Urinary bladder (tissue), 4 donors: ENCODE data around the gene SVEP1. TPM values are rescaled to one million over a fixed set of nuclear protein-coding genes. Genes with fewer than 3 reads are reported as not detected.
A peak's percentile ranks its signal among the peaks of the same experiment; 100 is the strongest.
"Not testable (repeated sequence)": the region's sequence is repeated elsewhere in the genome, so short reads cannot be mapped to it uniquely, and the experiment has no call there.

Source experiments
- DNase-seq: peaks from one replicate; pipeline ENCODE4 v3.0.0-alpha.2; 2015; ENCODE audit errors: extremely low spot score
- H3K27ac ChIP-seq: one replicate; pipeline ENCODE4 v1.5.1; 2013; ENCODE audit warnings: low read depth, mild to moderate bottlenecking, moderate library complexity
- H3K36me3 ChIP-seq: one replicate; pipeline ENCODE4 v1.6.1; 2013; ENCODE audit warnings: mild to moderate bottlenecking, moderate library complexity; ENCODE audit not compliant: insufficient read depth
- H3K4me1 ChIP-seq: one replicate; pipeline ENCODE4 v1.6.1; 2013; ENCODE audit warnings: mild to moderate bottlenecking, moderate library complexity; ENCODE audit not compliant: insufficient read depth
- H3K4me3 ChIP-seq: one replicate; pipeline ENCODE4 v1.5.1; 2013; ENCODE audit warnings: low read depth, low read length
- WGBS: extraction: QIAGEN DNeasy Blood & Tissue Kit; methylation state at CpG from one replicate; pipeline ENCODE4 v1.1.7; 2013; 5-methylcytosine and 5-hydroxymethylcytosine counted together
- polyA plus RNA-seq: library from polyadenylated mRNA; stranded (reverse); fragments of 200-250 nt; gene quantifications from one replicate; pipeline ENCODE4 v1.2.3, GENCODE V29; 2013
- total RNA-seq: library from RNA; depleted of rRNA; stranded (reverse); fragments of >200 nt; gene quantifications from one replicate; pipeline ENCODE4 v1.2.3, GENCODE V29; 2014
- donor health status: healthy with polysubstance abuse.
- donor health status: healthy.

The SVEP1 gene
- total and polyA plus RNA-seq, 2 donors, result 7.7 to 80.5 TPM

DNA sequence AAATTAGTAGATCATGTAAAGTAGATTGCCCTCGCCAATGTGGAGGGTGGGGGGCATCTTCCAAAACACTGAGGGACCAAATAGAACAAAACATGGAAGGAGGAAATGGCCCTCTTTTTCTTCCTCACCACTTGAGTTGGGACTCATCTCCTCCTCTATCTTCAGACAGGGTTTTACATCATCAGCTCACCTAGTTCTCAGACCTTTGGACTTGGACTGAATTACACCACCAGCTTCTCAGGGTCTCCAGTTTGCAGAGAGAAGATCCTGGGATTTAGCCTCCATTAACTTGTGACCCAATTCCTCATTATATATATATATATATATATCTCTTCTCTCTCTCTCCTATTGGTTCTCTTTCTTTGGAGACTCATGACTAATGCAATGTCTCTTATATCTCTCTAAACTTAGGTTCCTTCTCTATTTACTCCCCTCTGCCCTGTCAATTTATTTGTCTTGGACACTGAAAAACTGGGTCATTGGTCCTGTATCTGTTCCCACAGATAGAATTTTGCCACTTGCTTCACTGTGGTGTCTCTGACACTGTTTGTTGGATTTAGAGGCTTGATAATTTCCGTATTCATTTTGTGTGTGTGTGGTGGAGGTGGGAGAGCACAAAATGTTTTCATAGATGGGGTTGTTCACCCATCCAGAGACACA is 187.6 kb downstream of the SVEP1 start:
- Histone ChIP-seq H3K27ac (no peak overlapping the region), H3K4me1 (no peaks in the 10 kb centered on the region), H3K36me3 (no peaks in the 10 kb centered on the region), H3K4me3 (no peak overlapping the region)
- no peak for DNase-seq
- 46% methylated on average over 2 of the region's 2 CpGs for WGBS

DNA sequence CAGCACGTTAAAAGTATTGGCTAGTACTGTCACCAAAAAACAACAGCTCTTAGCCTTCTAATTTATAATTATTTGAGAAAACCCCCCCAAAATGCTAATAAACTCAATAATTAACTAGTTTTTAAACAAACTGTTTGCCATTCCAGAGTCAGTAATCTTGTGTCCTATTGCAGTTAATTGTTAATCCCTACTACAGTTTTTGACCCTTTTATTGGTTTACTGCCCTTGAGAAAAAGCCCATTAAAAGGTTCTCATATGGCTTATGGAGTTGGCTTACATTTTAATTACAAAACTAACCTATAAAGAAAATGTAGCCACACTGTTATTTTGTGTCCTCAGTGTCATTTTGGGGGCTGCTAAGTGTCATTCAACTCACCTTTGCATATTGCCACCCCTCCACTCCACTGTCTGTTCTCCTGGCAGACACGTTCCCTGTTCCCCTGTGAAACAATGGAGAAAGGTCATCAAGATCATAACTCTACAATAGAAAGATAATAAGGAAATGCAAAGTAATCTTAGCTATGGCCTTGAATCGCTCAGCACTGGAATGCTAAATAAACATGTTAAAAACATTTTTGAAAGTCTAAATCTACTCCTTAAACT is 190.3 kb downstream of the SVEP1 start:
- Histone ChIP-seq H3K27ac (no peak overlapping the region), H3K4me1 (no peaks in the 10 kb centered on the region), H3K36me3 (no peaks in the 10 kb centered on the region), H3K4me3 (no peak overlapping the region)
- no peak for DNase-seq
- WGBS, result 85% methylated on average over 3 of the region's 3 CpGs

DNA sequence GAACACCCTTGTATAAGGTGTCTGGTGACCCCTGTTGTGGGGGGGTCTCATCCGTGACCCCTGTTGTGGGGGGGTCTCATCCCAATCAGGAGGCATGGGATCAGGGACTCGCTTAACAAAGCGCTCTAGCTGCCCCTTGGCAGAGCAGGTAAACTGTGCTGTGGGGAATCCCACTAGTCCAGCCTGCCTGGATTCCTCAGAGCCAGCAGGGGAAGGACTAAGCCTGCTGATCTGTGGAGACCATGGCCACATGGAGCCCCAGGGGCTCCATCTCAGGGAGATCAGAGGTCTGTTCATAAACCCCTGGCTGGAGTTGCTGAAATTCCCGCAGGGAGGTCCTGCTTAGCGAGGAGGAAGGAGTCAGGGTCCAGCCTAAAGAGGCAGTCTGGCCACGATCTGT is 196.1 kb downstream of the SVEP1 start:
- WGBS, result 92% methylated on average over 6 of the region's 6 CpGs
- Histone ChIP-seq H3K4me3 (no peak overlapping the region), H3K27ac (no peak overlapping the region), H3K4me1 (no peaks in the 10 kb centered on the region), H3K36me3 (no peaks in the 10 kb centered on the region)
- DNase-seq, result no peak

DNA sequence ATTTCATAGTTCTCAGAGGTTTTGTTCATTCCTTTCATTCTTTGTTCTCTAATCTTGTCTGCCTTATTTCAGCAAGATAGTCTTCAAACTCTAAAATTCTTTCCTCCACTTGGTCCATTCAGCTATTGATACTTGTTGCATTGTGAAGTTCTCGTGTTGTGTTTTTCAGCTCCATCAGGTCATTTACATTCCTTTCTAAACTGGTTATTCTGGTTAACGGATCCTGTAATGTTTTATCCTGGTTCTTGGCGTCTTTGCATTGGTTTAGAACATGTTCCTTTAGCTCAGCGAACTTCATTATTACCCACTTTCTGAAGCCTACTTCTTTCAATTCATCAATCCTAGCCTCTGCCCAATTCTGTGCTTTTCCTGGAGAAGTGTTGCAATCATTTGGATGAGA is 196.8 kb downstream of the SVEP1 start:
- 92% methylated on average over 4 of the region's 4 CpGs for WGBS
- Histone ChIP-seq H3K27ac (no peak overlapping the region), H3K36me3 (no peaks in the 10 kb centered on the region), H3K4me3 (no peak overlapping the region), H3K4me1 (no peaks in the 10 kb centered on the region)
- DNase-seq, result no peak

DNA sequence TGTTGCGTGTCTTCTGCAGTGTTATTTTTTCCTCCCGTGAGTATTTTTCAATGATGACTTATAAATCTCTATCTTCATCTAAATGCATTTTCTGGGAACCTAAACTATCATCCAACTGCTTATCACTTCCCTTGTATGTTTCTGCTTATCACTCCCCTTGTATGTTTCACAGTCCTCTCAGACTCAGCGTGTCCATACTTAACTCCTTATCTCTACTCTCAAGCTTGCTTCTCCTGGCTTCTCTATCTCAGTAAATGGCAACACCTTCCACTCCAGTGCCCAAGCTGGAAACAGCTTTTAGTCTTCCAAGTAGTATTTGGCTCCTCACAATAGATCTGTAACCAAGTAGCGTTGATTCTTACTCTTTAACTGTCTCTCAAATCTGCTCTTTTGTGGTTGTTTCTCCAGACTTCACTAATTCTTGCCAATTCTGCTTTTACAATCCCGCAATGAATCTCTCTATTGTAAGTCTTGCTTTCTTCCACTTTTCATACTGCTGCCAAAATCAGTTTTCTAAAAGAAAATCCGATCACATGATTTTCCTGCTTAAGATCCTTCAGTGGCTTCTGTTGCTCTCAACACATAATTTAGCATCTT is 208.0 kb downstream of the SVEP1 start:
- peak; percentile 35 for DNase-seq
- Histone ChIP-seq H3K4me1 (no peaks in the 10 kb centered on the region), H3K36me3 (no peaks in the 10 kb centered on the region), H3K4me3 (no peak overlapping the region), H3K27ac (no peak overlapping the region)
- 68% methylated on average over 6 of the region's 6 CpGs for WGBS

DNA sequence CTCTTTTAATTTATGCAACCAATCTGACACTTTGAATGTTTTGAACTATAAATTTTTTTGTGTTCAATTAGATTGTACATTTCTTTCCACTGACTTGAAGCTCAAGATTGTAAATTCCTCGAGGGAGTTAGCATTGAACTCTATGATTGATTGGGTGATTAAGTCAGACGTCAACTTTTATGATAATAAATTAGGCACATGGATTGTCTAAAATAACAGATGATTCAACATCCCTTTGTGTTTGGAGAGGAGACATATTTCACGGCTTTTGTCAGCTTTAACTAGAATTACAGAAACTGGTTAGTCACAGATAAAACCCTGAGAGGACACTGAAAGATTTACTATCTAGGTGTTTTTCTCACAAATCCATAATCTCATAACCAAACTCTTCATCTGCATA is 209.2 kb downstream of the SVEP1 start:
- Histone ChIP-seq H3K27ac (no peak overlapping the region), H3K4me1 (no peaks in the 10 kb centered on the region), H3K4me3 (no peak overlapping the region), H3K36me3 (no peaks in the 10 kb centered on the region)
- no peak for DNase-seq
- 35% methylated on average over 3 of the region's 3 CpGs for WGBS

DNA sequence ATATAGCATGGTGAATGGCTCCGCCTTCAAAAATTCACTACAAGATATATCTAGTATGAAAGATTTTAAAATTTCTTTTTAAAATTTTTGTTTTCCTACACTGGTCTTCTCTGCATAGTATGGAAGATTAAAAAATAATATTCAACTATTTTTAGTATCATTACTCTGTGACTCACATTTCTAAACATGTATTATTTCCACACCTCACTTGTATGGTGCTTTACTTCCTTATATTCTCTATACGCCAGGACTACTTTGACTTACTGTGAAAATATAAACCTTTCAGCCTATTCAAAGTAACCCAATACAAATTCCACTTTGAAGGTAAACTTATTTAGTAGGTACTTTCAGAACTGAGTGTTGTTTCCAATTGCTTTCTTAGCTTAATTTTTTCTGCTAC is 215.1 kb downstream of the SVEP1 start:
- no peak for DNase-seq
- Histone ChIP-seq H3K27ac (no peak overlapping the region), H3K4me3 (no peak overlapping the region), H3K4me1 (no peaks in the 10 kb centered on the region), H3K36me3 (no peaks in the 10 kb centered on the region)
- WGBS, result 92% methylated on average over 2 of the region's 2 CpGs

DNA sequence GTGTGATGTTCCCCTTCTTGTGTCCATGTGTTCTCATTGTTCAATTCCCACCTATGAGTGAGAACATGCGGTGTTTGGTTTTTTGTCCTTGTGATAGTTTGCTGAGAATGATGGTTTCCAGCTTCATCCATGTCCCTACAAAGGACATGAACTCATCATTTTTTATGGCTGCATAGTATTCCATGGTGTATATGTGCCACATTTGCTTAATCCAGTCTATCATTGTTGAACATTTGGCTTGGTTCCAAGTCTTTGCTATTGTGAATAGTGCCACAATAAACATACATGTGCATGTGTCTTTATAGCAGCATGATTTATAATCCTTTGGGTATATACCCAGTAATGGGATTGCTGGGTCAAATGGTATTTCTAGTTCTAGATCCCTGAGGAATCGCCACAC is 220.5 kb downstream of the SVEP1 start:
- 80% methylated on average over 1 of the region's 2 CpGs for WGBS
- not testable (repeated sequence) for H3K4me1 ChIP-seq, H3K27ac ChIP-seq, H3K4me3 ChIP-seq, DNase-seq, H3K36me3 ChIP-seq

DNA sequence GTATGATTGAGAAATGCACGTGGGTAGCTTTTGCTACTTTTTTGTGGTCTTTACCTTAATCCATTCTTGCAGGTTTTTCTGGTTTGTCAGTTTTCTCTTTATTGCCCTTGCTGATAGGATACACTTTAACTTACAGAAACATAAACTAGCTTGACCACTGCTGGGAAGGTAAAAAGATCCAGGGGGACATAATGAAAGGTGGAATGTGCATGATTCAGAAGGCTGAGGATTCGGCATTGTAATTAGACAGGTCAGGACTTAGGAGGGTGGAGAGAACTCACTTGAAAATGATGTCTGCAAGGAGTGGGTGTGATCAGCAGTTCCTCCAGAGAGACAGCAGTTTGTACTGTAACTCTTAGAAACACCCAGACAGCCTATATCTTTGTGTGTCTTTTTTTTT is 222.0 kb downstream of the SVEP1 start:
- Histone ChIP-seq H3K27ac (no peak overlapping the region), H3K4me3 (no peak overlapping the region), H3K36me3 (no peaks in the 10 kb centered on the region), H3K4me1 (no peaks in the 10 kb centered on the region)
- no peak for DNase-seq
- WGBS, result 71% methylated on average over 2 of the region's 2 CpGs

DNA sequence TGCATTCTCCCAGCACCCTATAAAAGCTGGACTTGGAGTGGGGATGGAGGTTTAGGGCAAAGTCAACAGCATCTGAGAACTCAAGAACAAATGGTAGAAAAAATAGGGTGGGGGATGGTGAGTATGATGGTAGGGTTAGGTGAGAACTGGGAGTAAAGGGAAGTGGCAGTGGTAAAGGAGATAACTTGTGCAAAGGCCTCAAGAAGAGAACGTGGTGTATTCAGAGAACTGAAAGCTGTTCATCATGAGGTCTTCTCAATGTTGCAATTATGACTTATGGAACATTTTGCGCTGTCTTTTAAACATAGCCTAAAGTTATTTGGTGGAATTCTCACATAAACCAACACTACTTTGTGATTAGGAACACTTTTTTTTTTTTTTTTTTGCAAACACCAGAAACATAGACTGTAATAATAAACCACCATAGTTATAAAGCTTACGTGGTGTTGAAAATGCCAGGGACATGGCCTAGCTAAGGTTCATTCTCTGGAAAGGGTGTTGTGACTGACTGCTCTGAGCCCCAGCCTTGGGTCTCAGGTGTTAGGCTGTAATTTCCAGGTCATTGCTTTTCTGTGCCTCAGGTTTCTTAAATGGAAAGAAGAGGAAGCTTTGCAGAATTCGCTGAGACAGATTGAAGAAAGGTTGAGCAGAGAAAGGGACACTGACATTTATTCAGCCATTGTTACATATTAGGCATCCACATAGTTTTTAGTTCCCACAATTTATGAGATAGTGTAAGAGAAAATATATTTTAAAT is 222.7 kb downstream of the SVEP1 start:
- DNase-seq, result no peak
- no peak overlapping the region for H3K4me3 ChIP-seq
- no peaks in the 10 kb centered on the region for H3K36me3 ChIP-seq
- H3K27ac ChIP-seq, result no peak overlapping the region
- H3K4me1 ChIP-seq, result no peaks in the 10 kb centered on the region
- 90% methylated on average over 4 of the region's 4 CpGs for WGBS

DNA sequence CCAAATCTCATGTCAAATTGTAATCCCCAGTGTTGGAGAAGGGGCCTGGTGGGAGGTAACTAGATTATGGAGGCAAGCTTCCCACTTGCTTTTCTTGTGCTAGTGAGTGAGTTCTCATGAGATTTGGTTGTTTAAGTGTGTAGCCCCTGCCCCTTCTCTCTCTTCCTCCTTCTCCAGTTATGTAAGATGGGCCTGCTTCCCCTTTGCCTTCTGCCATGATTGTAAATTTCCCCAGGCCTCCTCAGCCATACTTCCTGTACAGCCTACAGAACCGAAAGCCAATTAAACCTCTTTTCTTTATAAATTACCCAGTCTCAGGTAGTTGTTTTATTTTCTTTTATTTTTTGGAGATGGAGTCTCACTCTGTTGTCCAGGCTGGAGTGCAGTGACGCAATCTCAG is 223.6 kb downstream of the SVEP1 start:
- H3K4me3 ChIP-seq, result no peak overlapping the region
- no peaks in the 10 kb centered on the region for H3K36me3 ChIP-seq
- WGBS, result 95% methylated on average over 2 of the region's 2 CpGs
- H3K27ac ChIP-seq, result no peak overlapping the region
- H3K4me1 ChIP-seq, result no peaks in the 10 kb centered on the region
- DNase-seq, result no peak

DNA sequence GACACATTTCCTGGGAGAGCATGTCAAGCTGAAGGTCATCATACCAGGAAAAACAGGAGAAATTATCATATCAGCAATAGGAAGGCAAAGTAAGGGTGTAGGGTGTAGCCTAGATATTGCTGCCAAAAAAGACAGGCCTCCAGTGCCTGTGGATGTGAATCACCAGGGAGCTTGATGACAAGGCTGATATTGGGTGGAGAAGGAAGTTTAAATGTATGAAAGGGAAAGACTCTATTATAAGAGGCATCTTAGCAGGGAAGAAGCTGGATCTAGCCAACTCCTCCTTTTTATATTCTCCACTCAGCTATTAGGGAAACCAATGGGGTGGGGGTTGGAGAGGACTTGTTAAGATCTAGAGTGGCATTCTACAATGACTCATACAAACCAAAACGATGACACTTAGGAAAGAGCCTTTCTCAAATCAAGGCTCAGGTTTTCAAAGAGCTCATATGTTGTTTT is 228.5 kb downstream of the SVEP1 start:
- Histone ChIP-seq H3K36me3 (no peaks in the 10 kb centered on the region), H3K27ac (no peak overlapping the region), H3K4me1 (no peaks in the 10 kb centered on the region), H3K4me3 (no peak overlapping the region)
- 17% methylated on average over 1 of the region's 1 CpG for WGBS
- DNase-seq, result no peak

DNA sequence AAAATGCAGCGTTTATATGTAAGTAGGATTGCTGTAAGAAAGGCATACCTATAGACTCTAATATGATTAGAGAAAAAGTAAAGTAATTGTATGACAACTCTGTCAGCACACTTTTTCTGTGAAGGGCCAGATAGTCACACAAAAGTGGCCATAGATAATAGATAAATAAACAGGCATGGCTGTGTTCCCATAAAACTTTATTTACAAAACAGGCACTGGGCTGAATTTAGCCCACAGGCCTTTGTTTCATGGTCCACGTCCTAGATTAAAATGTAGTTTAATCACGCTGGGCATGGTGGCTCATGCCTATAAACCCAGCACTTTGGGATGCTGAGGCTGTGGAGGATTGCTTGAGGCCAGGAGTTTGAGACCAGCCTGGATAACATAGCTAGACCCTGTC is 233.2 kb downstream of the SVEP1 start:
- no peak overlapping the region for H3K4me3 ChIP-seq
- 48% methylated on average over 3 of the region's 3 CpGs for WGBS
- no peaks in the 10 kb centered on the region for H3K4me1 ChIP-seq
- DNase-seq, result no peak
- H3K36me3 ChIP-seq, result no peaks in the 10 kb centered on the region
- no peak overlapping the region for H3K27ac ChIP-seq

DNA sequence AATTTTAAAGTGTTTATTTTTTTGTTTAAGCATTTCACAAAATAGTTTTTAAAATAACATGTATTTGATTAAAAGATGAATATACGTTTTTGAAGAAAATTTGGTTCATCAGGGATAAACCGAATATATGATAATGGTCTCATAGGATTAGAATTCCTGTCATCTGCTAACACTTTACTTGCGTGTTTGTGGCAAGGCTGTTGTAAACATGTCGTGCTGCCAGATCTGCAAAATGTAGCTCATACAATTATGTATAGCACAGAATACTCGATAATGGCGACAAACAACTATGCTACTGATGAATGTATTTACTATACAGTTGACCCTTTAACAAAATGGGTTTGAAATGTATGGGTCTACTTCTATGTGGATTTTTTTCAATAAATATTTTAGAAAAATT is 234.7 kb downstream of the SVEP1 start:
- H3K36me3 ChIP-seq, result no peaks in the 10 kb centered on the region
- 65% methylated on average over 6 of the region's 6 CpGs for WGBS
- H3K27ac ChIP-seq, result no peak overlapping the region
- H3K4me3 ChIP-seq, result no peak overlapping the region
- no peaks in the 10 kb centered on the region for H3K4me1 ChIP-seq
- DNase-seq, result no peak
